Upper lobe of right lung (tissue), 1 donor: Measurements from ENCODE around the gene GLP2R. TPM values are rescaled to one million over a fixed set of nuclear protein-coding genes. Genes with fewer than 3 reads are reported as not detected.

Experiments used
- ATAC-seq: fragments of 200-7000 bp; cut with Tn5 transposase; one replicate; pipeline ENCODE4 v1.9.1; 2020; ENCODE audit warnings: mild to moderate bottlenecking, moderate library complexity
- DNase-seq: peaks from one replicate; pipeline ENCODE4 v3.0.0-alpha.2; 2020
- H3K27ac ChIP-seq: fragments of 200-600 bp; one replicate; pipeline ENCODE4 v1.8.0; 2022
- H3K27me3 ChIP-seq: fragments of 200-600 bp; one replicate; pipeline ENCODE4 v1.8.0; 2022; ENCODE audit warnings: mild to moderate bottlenecking
- H3K36me3 ChIP-seq: fragments of 200-600 bp; one replicate; pipeline ENCODE4 v1.8.0; 2022
- H3K4me1 ChIP-seq: fragments of 200-600 bp; one replicate; pipeline ENCODE4 v1.8.0; 2022
- H3K4me3 ChIP-seq: fragments of 200-600 bp; one replicate; pipeline ENCODE4 v1.8.0; 2022; ENCODE audit warnings: mild to moderate bottlenecking
- H3K9me3 ChIP-seq: fragments of 200-600 bp; one replicate; pipeline ENCODE4 v1.8.0; 2022
- intact Hi-C: fragments of 100-400 bp; cut with DNase I; formaldehyde crosslinking; loops from one replicate; pipeline ENCODE4 v1.11.0; 2022
- total RNA-seq: library from RNA; stranded (reverse); fragmentation: NEBNext Ultra II Directional; extraction: Animal tissue kit (Norgen Biotek cat#: 25700); gene quantifications from one replicate; pipeline ENCODE4 v1.2.1, GENCODE V29; 2021
- TF ChIP-seq, protein P1 (sequence below): fragments of 200-600 bp; IDR thresholded peaks from one replicate; pipeline ENCODE4 v1.8.0; 2022; ENCODE audit warnings: antibody characterized with exemption
- donor health status: DM: no; HTN: yes; CAD: no; lungs with severe emphysema.

GLP2R gene
- total RNA-seq, 1 donor from 2014 or later, result 1.8 TPM

DNA sequence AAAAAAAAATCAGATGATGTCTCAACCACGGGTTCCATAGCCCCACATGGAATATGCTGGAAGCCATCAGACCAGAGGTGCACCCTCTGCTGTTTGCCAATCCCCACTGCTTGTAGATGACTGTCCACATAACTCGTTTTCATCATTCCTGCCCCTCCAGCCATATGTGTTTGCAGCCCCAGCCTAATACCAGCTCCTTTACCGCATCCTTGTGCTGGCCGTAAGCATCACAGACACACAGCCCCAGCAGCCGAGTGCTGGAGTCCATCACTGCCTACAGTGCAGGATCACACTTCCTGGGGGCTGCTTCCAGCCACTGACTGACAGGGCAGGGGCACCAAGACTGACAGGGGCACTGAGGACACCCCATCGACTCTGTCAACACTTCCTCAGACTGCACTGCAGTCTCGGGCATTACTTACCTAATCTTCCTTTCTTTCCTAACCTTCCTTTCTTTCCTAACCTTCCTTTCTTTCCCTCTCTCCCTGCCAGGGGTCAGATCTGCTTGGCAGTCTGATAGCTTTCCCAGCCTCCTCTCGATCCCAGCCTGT is 74.4 kb downstream of the GLP2R start:
- Histone ChIP-seq H3K9me3 (no peaks in the 10 kb centered on the region), H3K27ac (no peak overlapping the region), H3K36me3 (no peaks in the 10 kb centered on the region), H3K4me3 (no peak overlapping the region), H3K4me1 (no peaks in the 10 kb centered on the region), H3K27me3 (no peaks in the 10 kb centered on the region)
- ATAC-seq (no peak), DNase-seq (no peak)
- TF ChIP-seq, protein P1, sequence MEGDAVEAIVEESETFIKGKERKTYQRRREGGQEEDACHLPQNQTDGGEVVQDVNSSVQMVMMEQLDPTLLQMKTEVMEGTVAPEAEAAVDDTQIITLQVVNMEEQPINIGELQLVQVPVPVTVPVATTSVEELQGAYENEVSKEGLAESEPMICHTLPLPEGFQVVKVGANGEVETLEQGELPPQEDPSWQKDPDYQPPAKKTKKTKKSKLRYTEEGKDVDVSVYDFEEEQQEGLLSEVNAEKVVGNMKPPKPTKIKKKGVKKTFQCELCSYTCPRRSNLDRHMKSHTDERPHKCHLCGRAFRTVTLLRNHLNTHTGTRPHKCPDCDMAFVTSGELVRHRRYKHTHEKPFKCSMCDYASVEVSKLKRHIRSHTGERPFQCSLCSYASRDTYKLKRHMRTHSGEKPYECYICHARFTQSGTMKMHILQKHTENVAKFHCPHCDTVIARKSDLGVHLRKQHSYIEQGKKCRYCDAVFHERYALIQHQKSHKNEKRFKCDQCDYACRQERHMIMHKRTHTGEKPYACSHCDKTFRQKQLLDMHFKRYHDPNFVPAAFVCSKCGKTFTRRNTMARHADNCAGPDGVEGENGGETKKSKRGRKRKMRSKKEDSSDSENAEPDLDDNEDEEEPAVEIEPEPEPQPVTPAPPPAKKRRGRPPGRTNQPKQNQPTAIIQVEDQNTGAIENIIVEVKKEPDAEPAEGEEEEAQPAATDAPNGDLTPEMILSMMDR, result no peak
- intact Hi-C loops, result no loop called here

DNA sequence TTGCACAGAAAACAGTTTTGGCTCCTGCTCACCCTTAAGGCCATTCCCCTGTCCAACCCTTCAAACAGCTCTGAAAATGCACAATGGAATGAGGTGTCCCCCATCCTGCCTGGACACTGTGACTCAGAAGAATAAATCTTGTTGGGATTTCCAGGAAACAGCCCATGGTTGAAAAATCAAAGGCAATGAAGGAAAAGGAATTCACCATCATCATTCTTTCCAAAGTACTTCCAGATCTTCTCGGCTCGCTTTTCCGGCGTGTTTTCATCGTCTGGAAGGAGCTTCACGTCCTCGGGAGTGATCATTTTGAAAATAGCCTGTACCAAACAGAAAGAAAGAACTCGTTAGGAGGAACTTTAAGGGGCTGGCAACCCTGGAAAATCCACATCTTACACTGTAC is 75.1 kb downstream of the GLP2R start:
- no peaks in the 10 kb centered on the region for H3K27me3 ChIP-seq
- no peak overlapping the region for H3K27ac ChIP-seq
- intact Hi-C loops, result no loop called here
- H3K9me3 ChIP-seq, result no peaks in the 10 kb centered on the region
- TF ChIP-seq, protein P1, result no peak
- DNase-seq, result no peak
- H3K36me3 ChIP-seq, result no peaks in the 10 kb centered on the region
- ATAC-seq, result no peak
- no peak overlapping the region for H3K4me3 ChIP-seq
- H3K4me1 ChIP-seq, result no peaks in the 10 kb centered on the region

DNA sequence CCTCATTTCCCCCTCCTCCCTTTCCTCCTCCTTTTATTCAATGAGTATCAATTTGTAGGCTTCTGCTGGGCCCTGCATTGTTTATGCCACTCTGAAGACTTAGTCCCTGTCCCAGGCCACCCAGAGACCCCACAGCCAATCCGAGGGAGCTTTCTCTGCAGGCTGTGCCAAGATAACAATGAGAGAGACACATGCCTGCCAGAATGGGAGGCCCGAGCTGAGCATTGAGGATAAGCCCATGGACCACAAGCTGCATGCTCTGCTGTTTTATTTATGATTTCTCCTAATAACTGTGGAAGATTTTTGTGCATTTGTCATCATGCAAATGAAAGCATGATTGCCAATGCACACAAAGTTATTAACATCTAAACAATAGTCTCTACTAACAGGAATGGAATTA is 76.4 kb downstream of the GLP2R start:
- Histone ChIP-seq H3K36me3 (no peaks in the 10 kb centered on the region), H3K4me1 (no peaks in the 10 kb centered on the region), H3K4me3 (no peak overlapping the region), H3K9me3 (no peaks in the 10 kb centered on the region), H3K27me3 (no peaks in the 10 kb centered on the region), H3K27ac (no peak overlapping the region)
- ATAC-seq, result no peak
- DNase-seq, result no peak
- TF ChIP-seq, protein P1, result no peak
- intact Hi-C loops, result no loop called here

DNA sequence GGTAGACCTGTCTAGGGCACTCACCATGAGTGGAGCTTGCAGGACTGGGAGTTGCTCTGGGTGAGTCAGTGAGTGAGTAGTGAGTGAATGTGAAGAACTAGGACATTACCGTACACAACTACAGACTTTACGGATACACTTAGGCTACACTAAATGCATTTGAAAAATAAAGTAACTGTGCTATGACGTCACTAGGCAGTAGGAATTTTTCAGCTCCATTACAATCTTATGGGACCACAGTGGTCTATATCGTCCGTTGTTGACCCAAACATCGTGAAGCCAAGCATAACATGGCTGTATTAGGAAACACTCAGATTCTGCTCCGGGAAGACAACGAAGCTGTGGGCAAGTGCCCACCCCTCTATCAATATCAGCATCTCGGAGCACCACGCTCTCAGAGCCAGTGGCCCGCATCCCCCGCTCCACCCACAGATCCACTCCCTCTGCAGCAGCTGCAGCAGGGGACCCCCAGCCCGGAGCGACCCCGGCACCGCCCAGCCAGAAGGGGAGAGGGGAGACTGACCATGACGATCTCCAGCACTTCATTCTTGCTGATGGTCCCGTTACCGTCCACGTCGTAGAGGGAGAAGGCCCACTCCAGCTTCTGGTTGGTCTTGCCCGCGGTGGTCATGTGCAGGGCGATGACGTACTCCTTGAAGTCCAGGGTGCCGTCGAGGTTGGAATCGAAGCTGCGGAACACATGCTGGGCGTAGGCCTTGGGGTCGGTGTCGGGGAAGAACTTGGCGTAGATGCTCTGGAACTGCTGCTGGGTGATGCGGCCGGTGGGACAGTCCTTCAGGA is 78.8 kb downstream of the GLP2R start:
- no peak for ATAC-seq

DNA sequence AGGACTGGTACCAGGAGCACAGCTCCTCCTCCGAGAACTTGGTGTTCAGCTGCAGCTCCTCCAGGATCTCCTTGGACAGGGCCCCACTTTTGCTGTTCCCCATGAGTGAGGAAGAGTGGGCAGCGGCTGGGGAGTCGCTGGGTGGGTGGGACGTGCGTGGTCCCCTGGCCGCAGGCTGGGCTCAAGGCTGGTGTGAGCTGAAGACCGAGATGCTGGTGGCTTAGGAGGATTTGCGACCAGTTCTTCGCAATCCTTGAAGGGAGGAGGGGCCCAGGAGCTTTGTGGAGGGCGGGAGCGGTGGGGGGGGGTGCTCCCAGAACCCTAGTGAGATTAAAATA is 79.3 kb downstream of the GLP2R start, which contains the start of gene RCVRN:
Gene RCVRN (minus strand): TSS at position 194 of the 338 bp plus-strand sequence. CDS start 91 bp downstream, at position 103.
- no peaks in the 10 kb centered on the region for H3K27me3 ChIP-seq
- H3K4me3 ChIP-seq, result no peak within 1 kb of the TSS
- no peaks in the 10 kb centered on the region for H3K36me3 ChIP-seq
- DNase-seq, result no peak
- no peaks in the 10 kb centered on the region for H3K9me3 ChIP-seq
- TF ChIP-seq, protein P1, result no peak
- intact Hi-C loops, result no loop called here
- H3K4me1 ChIP-seq, result no peaks in the 10 kb centered on the region
- no peak within 1 kb of the TSS for H3K27ac ChIP-seq
- no peak for ATAC-seq

More for the DNA sequence above, 78.8 kb downstream of the GLP2R start:
- no peaks in the 10 kb centered on the region for H3K27me3 ChIP-seq
- DNase-seq, result peak; percentile 61
- intact Hi-C loops, result no loop called here
- no peaks in the 10 kb centered on the region for H3K36me3 ChIP-seq
- H3K4me3 ChIP-seq, result no peak overlapping the region
- no peak overlapping the region for H3K27ac ChIP-seq
- TF ChIP-seq, protein P1, result no peak
- no peaks in the 10 kb centered on the region for H3K9me3 ChIP-seq
- H3K4me1 ChIP-seq, result no peaks in the 10 kb centered on the region
